Immature natural killer cell (primary cell): Measurements from ENCODE around the gene EIF3A. TPM values are rescaled to one million over a fixed set of nuclear protein-coding genes. Genes with fewer than 3 reads are reported as not detected.
"Not testable (repeated sequence)": the region's sequence is repeated elsewhere in the genome, so short reads cannot be mapped to it uniquely, and the experiment has no call there.

Source experiments
- DNase-seq, 3 donors: peaks; one replicate each; pipeline ENCODE4 v3.0.0; 2022; ENCODE audit warnings: mixed read lengths in 1 of 3
- H3K27ac Mint-ChIP-seq, 6 donors: one replicate each; pipeline ENCODE4 v1.8.0; 2020; ENCODE audit warnings: mixed read lengths in 6 of 6, mild to moderate bottlenecking in 5 of 6, inconsistent platforms in 4 of 6, moderate library complexity in 3 of 6
- H3K27me3 Mint-ChIP-seq, 3 donors: one replicate each; pipeline ENCODE4 v1.8.0; 2020 to 2021; ENCODE audit warnings: low read depth in 3 of 3, mild to moderate bottlenecking in 3 of 3, mixed read lengths in 3 of 3, moderate library complexity in 3 of 3, inconsistent platforms in 1 of 3
- H3K36me3 Mint-ChIP-seq, 3 donors: one replicate each; pipeline ENCODE4 v1.8.0; 2020; ENCODE audit warnings: mixed read lengths in 3 of 3, inconsistent platforms in 2 of 3, mild to moderate bottlenecking in 2 of 3
- H3K4me1 Mint-ChIP-seq, 2 donors: one replicate each; pipeline ENCODE4 v1.8.0; 2020; ENCODE audit warnings: inconsistent platforms in 2 of 2, mild to moderate bottlenecking in 2 of 2, mixed read lengths in 2 of 2, moderate library complexity in 1 of 2
- H3K4me3 Mint-ChIP-seq, 5 donors: one replicate each; pipeline ENCODE4 v1.8.0; 2020; ENCODE audit warnings: mild to moderate bottlenecking in 5 of 5, mixed read lengths in 5 of 5, inconsistent platforms in 3 of 5, moderate library complexity in 3 of 5
- H3K9me3 Mint-ChIP-seq, 6 donors: one replicate each; pipeline ENCODE4 v1.8.0; 2020; ENCODE audit warnings: mild to moderate bottlenecking in 6 of 6, mixed read lengths in 6 of 6, inconsistent platforms in 4 of 6, moderate library complexity in 3 of 6
- polyA plus RNA-seq, 3 donors: library from polyadenylated mRNA; unstranded; fragments of 300-500 nt; fragmentation: Illumina TruSeq; gene quantifications; one replicate each; pipeline ENCODE4 v1.2.3, GENCODE V29; 2021

EIF3A gene
- polyA plus RNA-seq, 3 donors from 2014 or later: 19.9 to 61.2 (median 21.4) TPM

DNA sequence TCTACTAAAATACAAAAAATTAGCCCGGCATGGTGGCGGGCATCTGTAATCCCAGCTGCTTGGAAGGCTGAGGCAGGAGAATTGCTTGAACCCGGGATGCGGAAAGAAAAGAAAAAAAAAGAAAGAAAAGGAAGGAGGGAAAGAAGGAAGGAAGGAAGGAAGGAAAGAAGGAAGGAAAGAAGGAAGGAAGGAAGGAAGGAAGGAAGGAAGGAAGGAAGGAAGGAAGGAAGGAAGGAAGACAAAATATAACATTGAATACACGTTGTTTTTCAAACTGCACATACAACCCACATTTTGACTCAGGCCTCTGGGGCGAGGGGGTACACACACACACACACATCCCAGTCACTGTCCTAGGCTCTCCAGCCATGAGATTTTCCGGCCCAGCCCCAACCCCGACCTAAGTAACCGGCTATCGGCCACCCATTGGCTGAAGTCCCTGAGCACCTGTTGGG is 52.1 kb downstream of the EIF3A start:
- Mint-ChIP-seq H3K4me1 (peaks cover 8 to 19% of the 10 kb centered on the region in 2 donors), H3K27ac (peak overlapping the region in 1 of 6 donors; percentile 68), H3K4me3 (peak overlapping the region; percentile 74 to 84 (median 78))
- not testable (repeated sequence) for H3K36me3 Mint-ChIP-seq, H3K27me3 Mint-ChIP-seq, DNase-seq, H3K9me3 Mint-ChIP-seq

DNA sequence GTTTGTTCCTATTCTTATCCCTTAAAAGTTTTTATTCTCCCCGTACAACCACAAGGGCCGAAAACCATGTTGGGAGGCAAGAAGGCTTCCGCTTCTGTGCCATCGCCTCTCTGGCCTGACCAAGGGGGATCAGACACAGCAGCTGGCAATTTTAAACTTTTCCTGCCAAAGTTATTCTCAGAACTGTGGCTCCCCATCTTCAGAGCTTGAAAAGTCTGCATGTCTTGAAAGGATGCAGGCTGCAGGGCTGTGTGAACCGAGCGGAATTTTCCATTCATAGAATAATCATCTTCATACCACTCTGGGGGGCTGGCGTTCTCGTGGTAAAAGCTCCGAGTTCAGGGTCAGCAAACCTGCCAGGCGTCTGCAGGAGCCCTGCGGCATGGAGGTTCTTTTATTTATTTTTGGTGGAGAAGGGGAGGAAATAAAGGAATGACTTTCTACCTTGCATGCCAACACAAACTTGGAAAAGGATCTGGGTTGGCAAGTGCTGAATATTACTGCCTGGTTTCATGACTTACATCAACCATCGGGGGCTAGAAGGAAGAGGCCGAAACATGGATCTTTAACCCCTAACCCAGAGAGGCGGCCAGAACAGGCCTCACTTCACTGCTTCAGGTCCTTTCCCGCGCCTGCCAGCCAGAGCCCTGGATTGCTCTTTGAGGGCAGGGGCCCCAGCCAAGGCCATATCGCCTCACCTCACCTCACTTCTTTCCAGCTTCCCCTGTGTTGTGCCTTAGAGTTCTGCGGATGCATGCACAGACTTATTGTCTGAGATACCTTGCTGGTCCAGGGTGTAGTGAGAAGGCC is 54.1 kb downstream of the EIF3A start:
- H3K4me3 Mint-ChIP-seq: peak overlapping the region in 1 of 5 donors; percentile 11
- no peaks in the 10 kb centered on the region for H3K36me3 Mint-ChIP-seq

DNA sequence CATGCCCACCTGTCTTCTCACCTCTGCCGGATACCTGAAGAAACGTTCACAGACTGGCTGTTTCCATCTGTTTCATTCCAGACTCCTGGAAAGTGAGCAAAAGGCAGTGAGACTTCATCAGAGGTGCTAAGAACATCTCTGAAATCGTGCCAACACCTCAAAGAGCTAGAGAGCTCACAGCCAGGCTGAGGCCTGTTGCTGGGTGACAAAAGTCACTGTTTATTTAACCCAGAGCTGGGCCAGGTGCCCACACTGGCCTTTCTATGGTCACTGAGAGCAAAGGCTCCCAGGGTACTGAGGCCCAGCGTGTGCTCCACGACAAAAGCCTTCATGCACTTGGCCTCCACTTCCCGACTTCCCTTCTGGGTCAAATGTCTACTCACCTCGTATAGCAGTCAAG is 54.8 kb downstream of the EIF3A start:
- no peaks in the 10 kb centered on the region for H3K36me3 Mint-ChIP-seq
- peaks cover 0 to 7% (median 3%) of the 10 kb centered on the region in 3 donors for H3K27me3 Mint-ChIP-seq
- no peak overlapping the region for H3K4me3 Mint-ChIP-seq
- DNase-seq: no peak
- no peaks in the 10 kb centered on the region for H3K9me3 Mint-ChIP-seq
- peak overlapping the region in 1 of 6 donors; percentile 40 for H3K27ac Mint-ChIP-seq
- H3K4me1 Mint-ChIP-seq: peaks cover 2 to 8% of the 10 kb centered on the region in 2 donors

More for the DNA sequence above, 54.1 kb downstream of the EIF3A start:
- Mint-ChIP-seq H3K4me1 (peaks cover 8 to 9% of the 10 kb centered on the region in 2 donors), H3K9me3 (no peaks in the 10 kb centered on the region), H3K27me3 (peaks cover 0 to 5% (median 3%) of the 10 kb centered on the region in 3 donors), H3K27ac (peak overlapping the region in 1 of 6 donors; percentile 40)
- no peak for DNase-seq

DNA sequence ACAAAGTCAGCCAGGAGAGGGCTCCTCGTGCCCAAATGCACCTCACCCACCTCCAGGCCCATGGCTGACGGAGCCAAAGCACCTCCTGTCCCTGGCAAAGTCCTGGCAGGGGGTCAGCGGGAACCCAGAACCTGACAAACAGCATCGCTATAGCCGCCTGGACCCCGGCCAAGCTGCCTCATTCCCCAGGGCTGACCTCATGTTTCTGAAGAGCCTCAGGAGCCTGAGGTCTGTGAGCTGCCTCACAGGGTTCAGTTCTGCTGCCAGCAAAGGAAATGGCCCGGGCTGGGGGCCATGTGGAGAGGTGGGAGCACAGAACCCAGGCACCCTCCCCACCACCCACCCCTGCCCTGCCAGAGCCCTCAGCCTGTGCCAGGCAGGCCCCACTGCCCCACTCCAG is 55.3 kb downstream of the EIF3A start:
- Mint-ChIP-seq H3K36me3 (no peaks in the 10 kb centered on the region), H3K4me3 (no peak overlapping the region), H3K4me1 (peaks cover 0 to 9% of the 10 kb centered on the region in 2 donors), H3K9me3 (no peaks in the 10 kb centered on the region), H3K27ac (no peak overlapping the region), H3K27me3 (peaks cover 0 to 9% (median 3%) of the 10 kb centered on the region in 3 donors)
- DNase-seq: no peak

DNA sequence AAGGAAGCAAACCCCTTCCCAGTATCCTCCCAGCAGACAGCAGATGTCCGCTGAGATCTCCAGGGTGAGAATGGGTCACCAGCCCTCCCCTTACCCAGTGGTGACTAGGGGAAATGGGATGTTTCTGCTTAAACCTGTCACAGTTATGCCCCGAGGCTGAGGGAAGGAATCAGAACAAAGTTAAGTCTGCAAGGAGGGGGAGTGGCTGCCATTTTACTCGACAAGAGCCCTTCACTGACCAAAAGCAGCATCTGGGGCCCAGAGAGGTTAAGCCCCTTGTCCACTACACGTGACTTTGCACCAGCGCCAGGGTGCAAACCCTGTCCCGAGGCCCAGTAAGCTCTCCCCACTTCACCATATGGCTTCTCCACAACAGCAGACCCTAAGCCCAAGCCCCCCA is 55.7 kb downstream of the EIF3A start:
- no peak overlapping the region for H3K27ac Mint-ChIP-seq
- H3K27me3 Mint-ChIP-seq: peaks cover 0 to 9% (median 3%) of the 10 kb centered on the region in 3 donors
- peaks cover 0 to 9% of the 10 kb centered on the region in 2 donors for H3K4me1 Mint-ChIP-seq

DNA sequence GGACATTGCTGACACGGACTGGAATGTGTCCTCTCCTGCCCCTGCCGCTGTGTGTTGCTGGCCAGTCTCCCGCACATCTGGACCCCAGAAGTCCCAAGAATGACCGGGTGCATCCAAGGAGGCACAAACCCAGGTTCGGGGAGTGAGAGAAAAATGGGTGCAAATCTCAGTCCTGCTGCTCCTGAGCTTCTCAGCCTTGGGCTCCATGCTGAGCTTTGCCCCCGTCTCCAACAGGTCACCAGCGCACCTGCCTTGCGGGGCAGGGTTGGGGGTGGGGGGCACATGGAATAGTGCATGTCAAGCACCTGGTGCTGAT is 57.1 kb downstream of the EIF3A start:
- Mint-ChIP-seq H3K36me3 (no peaks in the 10 kb centered on the region), H3K27ac (no peak overlapping the region), H3K4me3 (no peak overlapping the region), H3K4me1 (peaks cover 0 to 7% of the 10 kb centered on the region in 2 donors), H3K9me3 (peaks cover 0 to 4% (median 0%) of the 10 kb centered on the region in 6 donors), H3K27me3 (peaks cover 2 to 9% (median 3%) of the 10 kb centered on the region in 3 donors)
- no peak for DNase-seq

More for the DNA sequence above, 55.7 kb downstream of the EIF3A start:
- Mint-ChIP-seq H3K9me3 (no peaks in the 10 kb centered on the region), H3K36me3 (no peaks in the 10 kb centered on the region), H3K4me3 (no peak overlapping the region)
- no peak for DNase-seq

DNA sequence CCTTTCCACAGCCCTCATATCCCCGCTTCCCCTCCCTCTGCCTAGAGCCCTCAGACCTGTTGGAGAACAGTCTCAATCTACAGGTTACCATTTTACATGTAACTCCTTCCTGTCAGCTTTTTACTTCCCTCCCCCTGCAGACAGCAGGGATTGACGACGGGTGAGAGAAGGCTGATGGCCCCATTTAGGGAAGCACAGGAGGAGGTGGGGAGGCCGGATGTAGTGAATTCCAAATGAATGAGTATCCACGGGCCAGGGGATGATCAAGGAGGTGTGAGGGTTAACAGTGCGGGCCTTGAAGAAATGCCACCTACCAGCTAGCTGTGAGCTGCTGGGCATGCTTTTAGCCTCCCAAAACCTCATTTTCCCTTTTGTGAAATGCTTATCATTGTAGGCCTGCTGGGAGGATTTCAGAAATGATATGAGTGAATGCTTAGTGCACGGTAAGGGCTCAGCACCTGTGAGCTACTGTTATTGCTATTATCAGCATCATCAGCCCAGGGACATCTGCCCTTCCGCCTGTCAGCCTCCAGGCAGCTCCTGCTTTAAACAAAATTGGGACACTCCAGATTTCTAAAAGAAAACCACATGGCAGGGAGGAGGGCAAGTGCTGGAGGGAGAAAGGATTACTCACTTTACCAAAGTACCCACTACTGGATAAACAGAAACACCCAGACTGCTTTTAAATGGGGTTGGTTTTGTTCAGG is 57.6 kb downstream of the EIF3A start:
- no peaks in the 10 kb centered on the region for H3K36me3 Mint-ChIP-seq
- peaks cover 2 to 5% (median 3%) of the 10 kb centered on the region in 3 donors for H3K27me3 Mint-ChIP-seq
- no peak overlapping the region for H3K4me3 Mint-ChIP-seq
- H3K4me1 Mint-ChIP-seq: peaks cover 0 to 5% of the 10 kb centered on the region in 2 donors
- peaks cover 0 to 4% (median 0%) of the 10 kb centered on the region in 6 donors for H3K9me3 Mint-ChIP-seq
- DNase-seq: no peak
- no peak overlapping the region for H3K27ac Mint-ChIP-seq

DNA sequence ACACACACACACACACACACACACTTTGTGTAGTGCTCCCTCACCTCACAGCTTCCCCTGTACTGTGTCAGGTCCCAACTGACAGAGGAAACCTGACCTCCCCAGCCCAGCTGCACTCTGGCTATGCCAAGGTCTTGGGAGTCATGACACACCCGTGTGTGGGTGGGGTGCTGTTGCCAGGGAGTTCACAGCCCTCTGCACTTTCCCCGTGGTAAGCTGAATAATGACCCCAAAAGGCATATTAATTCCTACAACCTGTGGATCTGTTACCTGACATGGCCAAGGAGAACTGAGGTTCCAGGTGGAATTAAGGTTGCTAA is 60.0 kb downstream of the EIF3A start:
- Mint-ChIP-seq H3K27ac (peak overlapping the region in 1 of 6 donors; percentile 41), H3K4me3 (no peak overlapping the region), H3K27me3 (peaks cover 2 to 5% (median 4%) of the 10 kb centered on the region in 3 donors), H3K9me3 (peaks cover 0 to 4% (median 0%) of the 10 kb centered on the region in 6 donors), H3K4me1 (peaks cover 0 to 4% of the 10 kb centered on the region in 2 donors), H3K36me3 (no peaks in the 10 kb centered on the region)
- DNase-seq: no peak

DNA sequence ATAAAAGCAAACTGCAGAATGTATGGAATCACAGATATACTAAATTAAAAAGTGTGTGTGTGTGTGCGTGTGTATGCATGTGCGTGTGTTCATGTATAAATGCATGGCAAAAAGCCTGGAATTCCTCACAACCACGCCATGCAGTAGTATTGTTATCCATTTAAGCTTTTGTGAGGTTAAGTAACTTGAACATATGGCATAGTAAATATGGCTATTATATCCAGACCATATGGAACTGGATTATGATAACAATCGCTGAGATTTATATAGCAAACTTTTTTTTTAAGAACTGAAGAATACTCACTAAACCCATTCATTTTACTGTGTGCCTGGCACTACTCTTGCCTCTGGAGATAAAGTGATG is 73.4 kb downstream of the EIF3A start:
- Mint-ChIP-seq H3K9me3 (peaks cover 0 to 2% (median 0%) of the 10 kb centered on the region in 6 donors), H3K4me3 (no peak overlapping the region), H3K27ac (no peak overlapping the region), H3K27me3 (peaks cover 0 to 13% (median 6%) of the 10 kb centered on the region in 3 donors), H3K36me3 (no peaks in the 10 kb centered on the region), H3K4me1 (no peaks in the 10 kb centered on the region)
- DNase-seq: no peak

DNA sequence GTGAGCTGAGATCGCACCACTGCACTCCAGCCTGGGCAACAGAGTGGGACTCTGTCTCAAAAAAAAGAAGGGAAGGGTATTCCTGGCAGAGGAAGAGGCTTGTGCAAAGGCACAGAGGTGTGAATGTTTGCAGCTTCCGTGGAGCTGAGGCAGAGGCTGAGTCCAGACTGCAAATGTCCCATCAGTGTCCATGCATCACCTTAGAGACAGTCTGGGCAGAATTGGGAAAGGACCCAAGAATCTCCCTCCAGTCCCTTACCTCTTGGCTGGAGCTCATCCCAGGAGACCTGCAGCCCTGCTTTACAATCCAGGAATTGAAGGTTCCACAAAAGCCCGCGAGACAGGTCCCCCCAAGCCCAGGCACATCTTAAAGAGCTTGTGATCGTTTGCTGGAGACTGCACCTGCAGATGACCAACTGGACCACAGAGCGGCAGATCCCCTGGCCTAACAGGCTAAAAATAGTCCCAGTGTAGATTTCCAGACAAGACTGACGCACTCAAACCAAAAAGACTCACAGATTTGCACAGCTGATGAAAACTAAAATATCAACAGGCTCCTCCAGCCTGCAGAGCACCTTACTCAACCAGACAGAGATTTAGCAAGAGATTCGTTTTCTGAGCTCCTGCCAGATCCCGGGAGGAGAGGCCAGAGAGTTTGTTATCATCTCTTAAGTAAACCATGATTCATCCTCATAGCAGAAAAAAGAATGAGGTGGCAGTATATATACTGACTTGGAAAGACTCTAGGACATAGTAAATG is 74.0 kb downstream of the EIF3A start:
- no peak overlapping the region for H3K27ac Mint-ChIP-seq
- H3K27me3 Mint-ChIP-seq: peaks cover 5 to 13% (median 6%) of the 10 kb centered on the region in 3 donors

DNA sequence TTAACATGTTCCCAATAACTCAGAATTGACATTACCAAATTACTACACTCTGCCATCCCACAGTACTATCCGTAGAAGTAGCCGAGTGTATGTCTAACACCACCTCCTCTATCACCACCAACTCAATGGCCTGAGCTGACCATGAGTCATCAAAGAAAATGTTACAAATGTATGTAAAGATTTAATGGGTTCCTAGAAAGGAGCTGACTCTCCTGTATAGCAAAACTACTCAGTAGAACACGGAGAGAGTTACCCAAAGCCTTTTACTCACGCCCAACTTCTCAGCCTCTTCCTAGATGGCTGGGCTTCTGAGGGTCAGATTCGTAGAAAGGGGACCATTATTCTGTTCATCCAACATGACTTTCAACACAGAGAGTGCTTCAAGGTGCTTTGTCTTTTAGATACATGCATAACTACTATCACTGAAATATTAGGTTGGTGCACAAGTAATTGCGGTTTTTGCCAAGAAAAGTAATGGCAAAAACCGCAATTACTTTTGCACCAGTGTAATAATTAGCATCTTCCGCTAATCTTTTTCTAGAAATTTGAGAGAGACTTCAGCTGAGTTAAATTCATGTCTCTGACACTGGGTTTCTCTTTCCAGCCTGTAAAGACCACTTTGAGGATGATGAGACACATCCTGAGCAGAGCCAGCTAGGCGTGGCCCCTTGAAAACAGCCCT is 75.1 kb downstream of the EIF3A start:
- H3K27me3 Mint-ChIP-seq: peaks cover 5 to 12% (median 6%) of the 10 kb centered on the region in 3 donors
- H3K36me3 Mint-ChIP-seq: no peaks in the 10 kb centered on the region
- DNase-seq: no peak
- H3K27ac Mint-ChIP-seq: no peak overlapping the region
- H3K9me3 Mint-ChIP-seq: peaks cover 0 to 2% (median 0%) of the 10 kb centered on the region in 6 donors
- no peaks in the 10 kb centered on the region for H3K4me1 Mint-ChIP-seq
- H3K4me3 Mint-ChIP-seq: no peak overlapping the region

More for the DNA sequence above, 74.0 kb downstream of the EIF3A start:
- no peak for DNase-seq
- H3K9me3 Mint-ChIP-seq: peaks cover 0 to 2% (median 0%) of the 10 kb centered on the region in 6 donors
- H3K4me1 Mint-ChIP-seq: no peaks in the 10 kb centered on the region
- no peaks in the 10 kb centered on the region for H3K36me3 Mint-ChIP-seq
- no peak overlapping the region for H3K4me3 Mint-ChIP-seq

DNA sequence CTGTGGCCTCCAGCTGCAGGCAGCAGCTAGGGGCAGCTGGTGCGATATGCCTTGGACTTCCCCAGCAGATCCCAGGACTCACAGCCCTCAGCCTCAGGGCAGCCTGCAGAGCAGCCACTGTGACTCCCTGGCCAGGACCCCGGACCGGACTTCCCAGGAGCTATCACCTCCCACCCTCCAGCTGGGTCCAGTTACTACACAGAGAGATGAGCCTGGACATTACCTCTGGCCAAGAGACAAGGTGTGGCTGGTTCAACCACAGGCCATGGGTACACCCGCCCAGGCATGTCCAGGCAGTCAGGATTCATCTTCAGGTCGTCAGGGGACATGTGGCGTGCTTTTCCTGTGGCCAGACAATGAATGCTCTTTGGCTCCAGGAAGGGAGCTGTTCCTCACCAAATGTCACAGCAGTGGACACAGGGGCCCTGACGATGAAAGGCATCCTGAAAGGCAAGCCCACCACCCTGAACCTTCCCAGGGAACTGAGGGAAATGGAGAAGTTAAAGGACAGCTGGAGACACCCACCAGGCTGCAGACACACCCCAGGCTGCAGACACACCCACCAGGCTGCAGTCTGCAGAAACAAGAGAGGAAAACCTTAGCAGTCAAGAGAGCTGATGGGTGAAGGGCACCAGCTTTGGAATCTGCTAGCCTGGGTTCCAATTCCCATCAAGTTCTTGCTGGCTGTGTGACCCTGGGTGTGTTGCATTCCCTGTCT is 76.9 kb downstream of the EIF3A start:
- H3K27me3 Mint-ChIP-seq: peaks cover 4 to 9% (median 5%) of the 10 kb centered on the region in 3 donors
- no peaks in the 10 kb centered on the region for H3K36me3 Mint-ChIP-seq

More for the DNA sequence above, 76.9 kb downstream of the EIF3A start:
- H3K4me3 Mint-ChIP-seq: no peak overlapping the region
- H3K4me1 Mint-ChIP-seq: no peaks in the 10 kb centered on the region
- H3K9me3 Mint-ChIP-seq: peaks cover 0 to 2% (median 0%) of the 10 kb centered on the region in 6 donors
- H3K27ac Mint-ChIP-seq: no peak overlapping the region
- no peak for DNase-seq
